GM12878 (cell line): ENCODE data around the gene DNAJB14. TPM values are rescaled to one million over a fixed set of nuclear protein-coding genes. Genes with fewer than 3 reads are reported as not detected.

Source experiments
- ATAC-seq: fragments of 200-7000 bp; cut with Tn5 transposase; 3 replicates; pipeline ENCODE4 v1.9.1; 2020; ENCODE audit warnings: mild to moderate bottlenecking, moderate library complexity
- BruUV-seq: library from RNA; stranded (reverse); fragments of 400-500 nt; replicated peaks from 2 replicates; lab custom pipeline; 2021; lab: Mats Ljungman, UMichigan
- CTCF ChIA-PET: fragments of 300-600 bp; sonication (Branson Sonifier 250); formaldehyde crosslinking; extraction: SDS; loops from one replicate; lab custom pipeline; 2021; ENCODE audit warnings: inconsistent platforms; lab: Yijun Ruan, JAX
- POLR2A ChIA-PET: fragments of 350-600 bp; formaldehyde crosslinking; extraction: SDS; loops from one replicate; lab custom pipeline; 2021; ENCODE audit warnings: inconsistent platforms; lab: Charles Lee
- RAD21 ChIA-PET: fragments of 300-600 bp; sonication (Branson Sonifier 250); formaldehyde crosslinking; loops from one replicate; lab custom pipeline; 2023; ENCODE audit warnings: antibody characterized with exemption; ENCODE audit not compliant: unreplicated experiment; lab: Charles Lee
- SMC1A ChIA-PET: fragments of 300-600 bp; sonication (Branson Sonifier 250); formaldehyde crosslinking; loops from one replicate; lab custom pipeline; 2023; ENCODE audit not compliant: unreplicated experiment, uncharacterized antibody; lab: Charles Lee
- DNase-seq: peaks from one replicate; pipeline ENCODE4 v3.0.0-alpha.2; 2011; ENCODE audit warnings: low read depth, low spot score
- FAIRE-seq: peaks from 3 replicates; lab custom pipeline; 2011; peaks lifted over from hg19 to GRCh38; lab: Jason Lieb, UNC
- H2AFZ ChIP-seq: 2 replicates; pipeline ENCODE4 v1.6.0; 2011; ENCODE audit warnings: low read depth, low read length, control low read depth; ENCODE audit not compliant: control insufficient read depth
- H3K27ac ChIP-seq: 2 replicates; pipeline ENCODE4 v1.5.1; 2011; ENCODE audit warnings: control low read depth; ENCODE audit not compliant: control insufficient read depth, insufficient read depth
- H3K27me3 ChIP-seq, 2 experiments: replicated peaks in 1 of 2; 2 replicates each; pipeline versions ENCODE4 v1.6.0 to v1.6.1; 2011; ENCODE audit warnings: low read length in 1 of 2; ENCODE audit not compliant: control insufficient read depth in 2 of 2, insufficient read depth in 2 of 2
- H3K36me3 ChIP-seq, 2 experiments: 2 replicates each; pipeline ENCODE4 v1.5.1; 2011; ENCODE audit warnings: low read length in 1 of 2; ENCODE audit not compliant: control insufficient read depth in 2 of 2, insufficient read depth in 2 of 2
- H3K4me1 ChIP-seq: 2 replicates; pipeline ENCODE4 v1.6.1; 2011; ENCODE audit warnings: mild to moderate bottlenecking, low read length, moderate library complexity, mixed read lengths; ENCODE audit not compliant: control insufficient read depth, insufficient read depth
- H3K4me2 ChIP-seq: 2 replicates; pipeline ENCODE4 v1.6.0; 2011; ENCODE audit warnings: control low read depth; ENCODE audit not compliant: control insufficient read depth, insufficient read depth
- H3K4me3 ChIP-seq: fragments of 200-600 bp; sonication (generic); 2 replicates; pipeline ENCODE4 v1.5.1; 2016
- H3K79me2 ChIP-seq: 2 replicates; pipeline ENCODE4 v1.6.0; 2011; ENCODE audit warnings: low read length; ENCODE audit not compliant: control insufficient read depth, insufficient read depth
- H3K9ac ChIP-seq: 2 replicates; pipeline ENCODE4 v1.8.0; 2011; ENCODE audit warnings: low read length, control low read depth, mixed read lengths; ENCODE audit not compliant: control insufficient read depth, insufficient read depth
- H3K9me3 ChIP-seq: replicated peaks from 3 replicates; pipeline ENCODE4 v1.5.1; 2011; ENCODE audit warnings: mild to moderate bottlenecking, low read length; ENCODE audit not compliant: control insufficient read depth, insufficient read depth
- H4K20me1 ChIP-seq: 2 replicates; pipeline ENCODE4 v1.6.0; 2011; ENCODE audit not compliant: control insufficient read depth, insufficient read depth
- CBX3 ChIP-seq: fragments of 200-600 bp; sonication (generic); IDR thresholded peaks from 2 replicates; pipeline ENCODE4 v1.6.1; 2016; ENCODE audit warnings: low read depth, borderline replicate concordance
- CBX5 ChIP-seq: sonication (generic); IDR thresholded peaks from 2 replicates; pipeline ENCODE4 v1.6.1; 2016; ENCODE audit warnings: low read depth, moderate library complexity, mild to moderate bottlenecking, inconsistent platforms
- IRF3 ChIP-seq: fragments of 450-650 bp; IDR thresholded peaks from 2 replicates; pipeline ENCODE4 v1.6.1; 2014; ENCODE audit warnings: mild to moderate bottlenecking
- IRF5 ChIP-seq: fragments of 450-650 bp; IDR thresholded peaks from 2 replicates; pipeline ENCODE4 v1.6.1; 2017; ENCODE audit warnings: borderline replicate concordance
- RFX5 ChIP-seq: IDR thresholded peaks from 2 replicates; pipeline ENCODE4 v1.6.1; 2011; ENCODE audit warnings: low read depth, low read length, improper control_type of control experiment
- TARDBP ChIP-seq: IDR thresholded peaks from 2 replicates; pipeline ENCODE4 v1.6.1; 2016; ENCODE audit warnings: borderline replicate concordance
- ZZZ3 ChIP-seq: IDR thresholded peaks from 2 replicates; pipeline ENCODE4 v1.6.1; 2011; ENCODE audit warnings: low read depth; ENCODE audit not compliant: control insufficient read depth, insufficient read length
- WGBS: methylation state at CpG from one replicate; pipeline ENCODE4 v1.1.6; 2016; ENCODE audit warnings: low lambda C conversion rate; ENCODE audit not compliant: insufficient replicate concordance, insufficient coverage; ENCODE audit errors: missing lambda C conversion rate; 5-methylcytosine and 5-hydroxymethylcytosine counted together
- in situ Hi-C: fragments of 300-500 bp; cut with MboI; formaldehyde crosslinking; loops from 9 replicates; pipeline ENCODE4 v1.14.3; 2018; ENCODE audit warnings: mixed read lengths
- intact Hi-C: fragments of 100-400 bp; cut with micrococcal nuclease; formaldehyde crosslinking; loops from one replicate; pipeline ENCODE4 v1.14.2; 2022; ENCODE audit not compliant: unreplicated experiment
- polyA plus RNA-seq, 11 experiments: library from polyadenylated mRNA; depleted of rRNA in 4 of 11; unstranded in 6 of 11; stranded (reverse) in 5 of 11; fragments of >200 nt; fragmentation: Nextera tagmentation in 4 of 11; fragmentation: Illumina TruSeq in 1 of 11; extraction: Ambion mirVana in 4 of 11; extraction: Trizol in 1 of 11; gene quantifications; 1 replicate in 1 of 11; 2 replicates in 10 of 11; pipeline versions ENCODE4 v1.2.1 to v1.2.3, GENCODE V29; 2011 to 2016; ENCODE audit warnings: inconsistent platforms in 2 of 11, missing spikeins in 2 of 11, low read depth in 1 of 11
- total RNA-seq, 4 experiments: library from RNA; depleted of rRNA in 3 of 4; stranded (reverse); fragments of >200 nt in 3 of 4; fragmentation: Illumina TruSeq in 1 of 4; extraction: Trizol in 1 of 4; gene quantifications; 2 replicates each; pipeline versions ENCODE4 v1.2.1 to v1.2.3, GENCODE V29; 2013 to 2021

The DNAJB14 gene
- total and polyA plus RNA-seq, 10 of the 15 experiments (the other 5 are each of a cell fraction or from before 2014, with no cell fraction given): 9.5 to 49.2 (median 27.8) TPM

GRCh38 chr4:99917575-99917974 is 28.8 kb downstream of the DNAJB14 start:
- no peak overlapping the region for H3K4me2 ChIP-seq
- no peak for DNase-seq
- no peak for TF ChIP-seq IRF5
- TF ChIP-seq RFX5: no peak
- TF ChIP-seq CBX3: no peak
- TF ChIP-seq CBX5: peak; percentile 65; the same call in 1 of the 2 replicates
- no peak for TF ChIP-seq IRF3
- TF ChIP-seq TARDBP: no peak
- TF ChIP-seq ZZZ3: no peak
- TSS peak; percentile 23 for BruUV-seq
- ATAC-seq: no peak
- ChIA-PET CTCF (interaction anchor here (0.9 kb wide), 1 partner anchor 106 kb away, joined by 3 read pairs; no protein-coding TSS in a partner anchor), POLR2A (no interaction called here), SMC1A (interaction anchor here (0.6 to 2.7 kb wide), 6 partner anchors 12 to 102 kb away, joined by 3 to 8 read pairs (median 3); partner anchors contain the start of gene LAMTOR3), RAD21 (no interaction called here)
- H3K4me1 ChIP-seq: no peaks in the 10 kb centered on the region
- no peak overlapping the region for H3K4me3 ChIP-seq
- no peaks in the 10 kb centered on the region for H3K27me3 ChIP-seq
- WGBS: 94% methylated on average over 3 of the region's 3 CpGs
- no peaks in the 10 kb centered on the region; the same call in 1 of the 2 replicates for H3K79me2 ChIP-seq
- intact Hi-C loops (no loop called here), in situ Hi-C loops (no loop called here)
- no peak overlapping the region for H2AFZ ChIP-seq
- H3K9ac ChIP-seq: no peak overlapping the region
- H3K9me3 ChIP-seq: peaks cover 2% of the 10 kb centered on the region; the same call in 2 of the 3 replicates
- no peaks in the 10 kb centered on the region for H4K20me1 ChIP-seq
- H3K27ac ChIP-seq: no peak overlapping the region
- FAIRE-seq: no peak
- H3K36me3 ChIP-seq: peaks cover 4 to 8% of the 10 kb centered on the region in 2 experiments; a peak in 2 of 4 replicates
